Measurements from ENCODE around the gene MAPKAP1. TPM values are rescaled to one million over a fixed set of nuclear protein-coding genes. Genes with fewer than 3 reads are reported as not detected.

Gene MAPKAP1
- total and polyA plus RNA-seq, 9 of the 15 experiments (the other 6 are each of a cell fraction or from before 2014, with no cell fraction given) = 2.6 to 82.1 (median 61.1) TPM

DNA sequence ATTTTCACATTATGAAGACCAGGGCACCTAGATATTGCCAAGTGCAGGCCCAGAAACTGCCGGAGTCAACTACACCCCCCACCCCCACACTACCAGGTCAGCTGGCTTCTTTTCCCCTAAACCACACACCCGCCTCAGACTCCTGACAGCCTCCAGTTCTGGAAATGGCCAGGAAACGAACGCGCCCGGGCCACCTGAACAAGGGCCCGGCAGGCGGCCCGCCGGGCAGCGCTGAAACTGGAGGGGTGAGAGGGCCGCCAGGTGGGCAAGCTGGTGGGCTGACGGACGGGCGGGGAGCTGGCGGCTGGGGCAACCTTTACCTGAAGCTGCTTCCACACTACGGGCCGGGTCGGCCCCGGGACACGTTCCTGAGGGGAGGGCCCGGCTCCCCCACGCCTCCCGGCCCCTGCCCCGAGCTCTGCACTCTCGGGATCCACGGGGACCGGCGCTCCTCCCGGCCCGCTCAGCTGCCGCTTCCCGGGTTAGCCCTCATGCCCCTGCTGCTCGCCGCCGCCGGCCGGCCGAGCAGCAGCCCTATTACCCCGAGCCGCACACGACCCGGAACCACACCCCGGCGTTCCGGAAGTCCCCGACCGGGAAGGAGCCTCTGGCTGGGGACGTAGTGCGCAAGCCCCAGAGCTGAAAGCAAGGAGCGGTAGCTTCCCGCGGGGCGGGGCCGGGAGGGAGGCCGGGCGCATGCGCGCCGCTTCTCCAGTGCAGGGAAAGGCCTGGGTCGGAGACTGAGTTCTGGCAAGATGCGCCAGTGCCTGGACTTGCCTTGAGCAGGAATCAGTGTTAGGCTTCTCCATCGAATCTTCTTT is at the start of gene MAPKAP1 (continued):
- TF ChIP-seq HNRNPH1 (optimal IDR thresholded peaks at IDR 0.05; ENCODE audit: low read depth, low read length) (no peak), ZKSCAN3 (CRISPR knock-in tag; IDR thresholded peaks at IDR 0.05) (no peak), ILF3 (IDR thresholded peaks at IDR 0.05; ENCODE audit: borderline replicate concordance) (no peak), TAF1 (IDR thresholded peaks at IDR 0.05; ENCODE audit: control insufficient read depth, extremely low read depth, insufficient read depth, low read length, severe bottlenecking) (peak; percentile 77), SRF (CRISPR knock-in tag; IDR thresholded peaks at IDR 0.05) (0 out of 4 replicates have a peak, but pooled peaks of 1 of the 2 experiments have one; percentile 11), SMARCE1 (IDR thresholded peaks at IDR 0.05) (0 out of 2 replicates have a peak, but pooled peaks have one; percentile 8), ERF (CRISPR knock-in tag; IDR thresholded peaks at IDR 0.05) (0 out of 2 replicates have a peak, but pooled peaks have one; percentile 21), CCNT2 (IDR thresholded peaks at IDR 0.05; ENCODE audit: borderline replicate concordance, extremely low read depth, insufficient read length, low read depth, low read length) (peak; percentile 74), ZSCAN29 (IDR thresholded peaks at IDR 0.05) (no peak), JUND (IDR thresholded peaks at IDR 0.05; ENCODE audit: borderline replicate concordance, low read depth, low read length) (no peak), JUND (tag; IDR thresholded peaks at IDR 0.05; ENCODE audit: borderline replicate concordance, low read depth, low read length) (no peak), BHLHE40 (IDR thresholded peaks at IDR 0.05; ENCODE audit: low read length) (peak; percentile 52), EP400 (IDR thresholded peaks at IDR 0.05) (peak; percentile 76), TEAD2 (tag; IDR thresholded peaks at IDR 0.05) (no peak), NCOA1 (IDR thresholded peaks at IDR 0.05; ENCODE audit: low read depth) (0 out of 2 replicates have a peak, but pooled peaks have one; percentile 15), TAL1 (IDR thresholded peaks at IDR 0.05) (no peak)
- TF ChIP-seq, protein P1, sequence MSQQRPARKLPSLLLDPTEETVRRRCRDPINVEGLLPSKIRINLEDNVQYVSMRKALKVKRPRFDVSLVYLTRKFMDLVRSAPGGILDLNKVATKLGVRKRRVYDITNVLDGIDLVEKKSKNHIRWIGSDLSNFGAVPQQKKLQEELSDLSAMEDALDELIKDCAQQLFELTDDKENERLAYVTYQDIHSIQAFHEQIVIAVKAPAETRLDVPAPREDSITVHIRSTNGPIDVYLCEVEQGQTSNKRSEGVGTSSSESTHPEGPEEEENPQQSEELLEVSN (IDR thresholded peaks at IDR 0.05; ENCODE audit: borderline replicate concordance in 1 of 2, extremely low read depth in 1 of 2, insufficient read depth in 1 of 2, insufficient read length in 1 of 2, low read depth in 1 of 2, low read length in 1 of 2, poor library complexity in 1 of 2, severe bottlenecking in 1 of 2) = peak in 1 of 2 experiments; percentile 32
- TF ChIP-seq, protein P2, sequence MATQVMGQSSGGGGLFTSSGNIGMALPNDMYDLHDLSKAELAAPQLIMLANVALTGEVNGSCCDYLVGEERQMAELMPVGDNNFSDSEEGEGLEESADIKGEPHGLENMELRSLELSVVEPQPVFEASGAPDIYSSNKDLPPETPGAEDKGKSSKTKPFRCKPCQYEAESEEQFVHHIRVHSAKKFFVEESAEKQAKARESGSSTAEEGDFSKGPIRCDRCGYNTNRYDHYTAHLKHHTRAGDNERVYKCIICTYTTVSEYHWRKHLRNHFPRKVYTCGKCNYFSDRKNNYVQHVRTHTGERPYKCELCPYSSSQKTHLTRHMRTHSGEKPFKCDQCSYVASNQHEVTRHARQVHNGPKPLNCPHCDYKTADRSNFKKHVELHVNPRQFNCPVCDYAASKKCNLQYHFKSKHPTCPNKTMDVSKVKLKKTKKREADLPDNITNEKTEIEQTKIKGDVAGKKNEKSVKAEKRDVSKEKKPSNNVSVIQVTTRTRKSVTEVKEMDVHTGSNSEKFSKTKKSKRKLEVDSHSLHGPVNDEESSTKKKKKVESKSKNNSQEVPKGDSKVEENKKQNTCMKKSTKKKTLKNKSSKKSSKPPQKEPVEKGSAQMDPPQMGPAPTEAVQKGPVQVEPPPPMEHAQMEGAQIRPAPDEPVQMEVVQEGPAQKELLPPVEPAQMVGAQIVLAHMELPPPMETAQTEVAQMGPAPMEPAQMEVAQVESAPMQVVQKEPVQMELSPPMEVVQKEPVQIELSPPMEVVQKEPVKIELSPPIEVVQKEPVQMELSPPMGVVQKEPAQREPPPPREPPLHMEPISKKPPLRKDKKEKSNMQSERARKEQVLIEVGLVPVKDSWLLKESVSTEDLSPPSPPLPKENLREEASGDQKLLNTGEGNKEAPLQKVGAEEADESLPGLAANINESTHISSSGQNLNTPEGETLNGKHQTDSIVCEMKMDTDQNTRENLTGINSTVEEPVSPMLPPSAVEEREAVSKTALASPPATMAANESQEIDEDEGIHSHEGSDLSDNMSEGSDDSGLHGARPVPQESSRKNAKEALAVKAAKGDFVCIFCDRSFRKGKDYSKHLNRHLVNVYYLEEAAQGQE (IDR thresholded peaks at IDR 0.05; ENCODE audit: borderline replicate concordance) = no peak
- TF ChIP-seq, protein P2 (CRISPR knock-in tag; IDR thresholded peaks at IDR 0.05; ENCODE audit: low read depth) = no peak

Data from K562 (cell line).